Neural cell (in vitro differentiated cells): ENCODE measurements around the gene MT3. TPM values are rescaled to one million over a fixed set of nuclear protein-coding genes. Genes with fewer than 3 reads are reported as not detected.

Experiments used
- H2AFZ ChIP-seq: fragments of 200-600, 300-800 bp; sonication (generic), shearing (Covaris generic); 2 replicates; pipeline ENCODE4 v1.6.0; 2014; ENCODE audit warnings: low read depth, mild to moderate bottlenecking, antibody characterized with exemption, low read length, moderate library complexity
- H3F3A ChIP-seq: fragments of 200-600 bp; shearing (Covaris generic); 2 replicates; pipeline ENCODE4 v1.6.1; 2016; ENCODE audit warnings: mild to moderate bottlenecking, moderate library complexity, mixed read lengths, antibody characterized with exemption, low read length; ENCODE audit not compliant: insufficient read depth, poor library complexity, severe bottlenecking
- H3K27ac ChIP-seq: fragments of 200-600, 300-800 bp; sonication (generic), shearing (Covaris generic); 2 replicates; pipeline ENCODE4 v1.5.1; 2014; ENCODE audit warnings: mild to moderate bottlenecking, low read length, moderate library complexity
- H3K27me3 ChIP-seq: fragments of 300-800, 200-600 bp; sonication (generic), shearing (Covaris generic); 2 replicates; pipeline ENCODE4 v1.6.0; 2014; ENCODE audit warnings: mild to moderate bottlenecking, low read depth, low read length, moderate library complexity; ENCODE audit not compliant: insufficient read depth
- H3K36me3 ChIP-seq: fragments of 300-800, 200-600 bp; sonication (generic), shearing (Covaris generic); 2 replicates; pipeline ENCODE4 v1.5.1; 2014; ENCODE audit warnings: mild to moderate bottlenecking, antibody characterized with exemption, low read length, moderate library complexity; ENCODE audit not compliant: insufficient read depth
- H3K4me2 ChIP-seq: fragments of 300-800, 200-600 bp; sonication (generic), shearing (Covaris generic); 2 replicates; pipeline ENCODE4 v1.6.0; 2014; ENCODE audit warnings: mild to moderate bottlenecking, low read length
- H3K4me3 ChIP-seq: fragments of 300-800, 200-600 bp; sonication (generic), shearing (Covaris generic); 2 replicates; pipeline ENCODE4 v1.5.1; 2014; ENCODE audit warnings: mild to moderate bottlenecking, low read length, moderate library complexity
- H3K79me2 ChIP-seq: fragments of 200-600 bp; shearing (Covaris generic); replicated peaks from 2 replicates; pipeline ENCODE4 v1.6.0; 2014; ENCODE audit warnings: mild to moderate bottlenecking, low read length, moderate library complexity; ENCODE audit not compliant: insufficient read depth
- H3K9ac ChIP-seq: fragments of 300-800, 200-600 bp; sonication (generic), shearing (Covaris generic); 2 replicates; pipeline ENCODE4 v1.6.1; 2016; ENCODE audit warnings: mild to moderate bottlenecking, low read length, mixed read lengths
- H3K9me2 ChIP-seq: fragments of 200-600 bp; shearing (Covaris generic); 2 replicates; pipeline ENCODE4 v1.6.1; 2016; ENCODE audit warnings: mild to moderate bottlenecking, low read length, mixed read lengths; ENCODE audit not compliant: insufficient read depth
- H3K9me3 ChIP-seq: fragments of 200-600, 300-800 bp; sonication (generic), shearing (Covaris generic); 2 replicates; pipeline ENCODE4 v1.6.1; 2016; ENCODE audit warnings: mild to moderate bottlenecking, mixed run types, low read length, moderate library complexity, mixed read lengths
- H4K20me1 ChIP-seq: fragments of 200-600 bp; shearing (Covaris generic); 2 replicates; pipeline ENCODE4 v1.6.1; 2016; ENCODE audit warnings: mild to moderate bottlenecking, mixed run types; ENCODE audit not compliant: insufficient read depth
- EP300 ChIP-seq: fragments of 450-650 bp; conservative IDR thresholded peaks from 2 replicates; pipeline ENCODE4 v1.6.1; 2014; ENCODE audit warnings: antibody characterized with exemption, mild to moderate bottlenecking, moderate library complexity; ENCODE audit not compliant: poor library complexity, severe bottlenecking
- EZH2 ChIP-seq: fragments of 200-600, 300-800 bp; shearing (Covaris generic), sonication (generic); IDR thresholded peaks from 2 replicates; pipeline ENCODE4 v1.6.1; 2014; ENCODE audit warnings: antibody characterized with exemption, low read length, borderline replicate concordance, mild to moderate bottlenecking; ENCODE audit not compliant: insufficient read depth, poor library complexity, severe bottlenecking
- MXI1 ChIP-seq: fragments of 450-650 bp; conservative IDR thresholded peaks from 2 replicates; pipeline ENCODE4 v1.6.1; 2014; ENCODE audit warnings: antibody characterized with exemption, mild to moderate bottlenecking; ENCODE audit not compliant: poor library complexity, severe bottlenecking
- POLR2AphosphoS5 ChIP-seq: IDR thresholded peaks from 2 replicates; pipeline ENCODE4 v1.6.1; 2012
- RAD21 ChIP-seq: fragments of 450-650 bp; conservative IDR thresholded peaks from 2 replicates; pipeline ENCODE4 v1.6.1; 2014; ENCODE audit warnings: antibody characterized with exemption, mild to moderate bottlenecking, moderate library complexity
- REST ChIP-seq: IDR thresholded peaks from 2 replicates; pipeline ENCODE4 v1.6.1; 2012; ENCODE audit warnings: borderline replicate concordance
- SMC3 ChIP-seq: fragments of 450-650 bp; conservative IDR thresholded peaks from 2 replicates; pipeline ENCODE4 v1.6.1; 2014; ENCODE audit warnings: antibody characterized with exemption, mild to moderate bottlenecking, moderate library complexity; ENCODE audit not compliant: poor library complexity
- TAF1 ChIP-seq: IDR thresholded peaks from 2 replicates; pipeline ENCODE4 v1.6.1; 2012; ENCODE audit warnings: low read depth
- polyA plus RNA-seq: library from polyadenylated mRNA; depleted of rRNA; stranded (reverse); fragments of >200 nt; gene quantifications from 2 replicates; pipeline ENCODE4 v1.2.3, GENCODE V29; 2014
- TF ChIP-seq, protein P1 (sequence below): fragments of 450-650 bp; IDR thresholded peaks from 2 replicates; pipeline ENCODE4 v1.5.1; 2014; ENCODE audit warnings: antibody characterized with exemption, mild to moderate bottlenecking, moderate library complexity; ENCODE audit not compliant: poor library complexity, severe bottlenecking

Gene MT3
- polyA plus RNA-seq, 1 donor from 2014 or later, result 1.9 TPM

DNA sequence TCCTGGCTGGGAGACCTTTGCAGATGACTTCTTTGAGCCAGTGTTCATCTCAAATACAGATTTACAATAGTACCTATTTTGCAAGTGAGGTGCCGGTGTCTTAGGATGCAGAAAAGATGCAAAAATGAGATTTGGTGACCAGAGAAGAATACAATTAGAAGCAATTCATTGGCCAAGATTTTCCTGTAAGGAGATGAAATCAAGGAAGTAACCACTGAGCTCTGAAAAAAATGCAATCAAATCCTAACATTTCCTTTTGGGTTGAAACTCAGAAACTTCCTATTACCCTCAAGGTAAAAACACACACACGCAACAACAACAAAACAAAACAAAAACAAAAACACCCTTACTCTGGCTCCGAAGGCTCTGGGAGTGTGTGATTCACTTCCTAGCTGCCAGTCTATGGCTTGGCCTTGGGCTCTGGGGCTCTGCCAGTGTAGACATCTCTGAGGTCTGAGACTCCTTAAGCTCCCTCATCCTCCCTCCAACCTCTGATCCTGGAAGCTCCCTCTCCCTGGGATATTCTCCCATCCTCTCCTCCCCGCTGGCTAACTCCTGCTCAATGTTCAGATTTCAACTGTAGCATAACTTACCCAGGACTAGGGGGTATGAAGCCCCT is 41.3 kb upstream of the MT3 start:
- TF ChIP-seq MXI1 (no peak), RAD21 (no peak), REST (no peak), EP300 (no peak), POLR2AphosphoS5 (no peak), EZH2 (no peak), SMC3 (no peak), TAF1 (no peak)
- TF ChIP-seq, protein P1, sequence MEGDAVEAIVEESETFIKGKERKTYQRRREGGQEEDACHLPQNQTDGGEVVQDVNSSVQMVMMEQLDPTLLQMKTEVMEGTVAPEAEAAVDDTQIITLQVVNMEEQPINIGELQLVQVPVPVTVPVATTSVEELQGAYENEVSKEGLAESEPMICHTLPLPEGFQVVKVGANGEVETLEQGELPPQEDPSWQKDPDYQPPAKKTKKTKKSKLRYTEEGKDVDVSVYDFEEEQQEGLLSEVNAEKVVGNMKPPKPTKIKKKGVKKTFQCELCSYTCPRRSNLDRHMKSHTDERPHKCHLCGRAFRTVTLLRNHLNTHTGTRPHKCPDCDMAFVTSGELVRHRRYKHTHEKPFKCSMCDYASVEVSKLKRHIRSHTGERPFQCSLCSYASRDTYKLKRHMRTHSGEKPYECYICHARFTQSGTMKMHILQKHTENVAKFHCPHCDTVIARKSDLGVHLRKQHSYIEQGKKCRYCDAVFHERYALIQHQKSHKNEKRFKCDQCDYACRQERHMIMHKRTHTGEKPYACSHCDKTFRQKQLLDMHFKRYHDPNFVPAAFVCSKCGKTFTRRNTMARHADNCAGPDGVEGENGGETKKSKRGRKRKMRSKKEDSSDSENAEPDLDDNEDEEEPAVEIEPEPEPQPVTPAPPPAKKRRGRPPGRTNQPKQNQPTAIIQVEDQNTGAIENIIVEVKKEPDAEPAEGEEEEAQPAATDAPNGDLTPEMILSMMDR, result no peak
- H2AFZ ChIP-seq, result no peak overlapping the region
- H3K9me2 ChIP-seq, result no peaks in the 10 kb centered on the region
- H3K27me3 ChIP-seq, result no peaks in the 10 kb centered on the region
- H3K9ac ChIP-seq, result no peak overlapping the region
- no peaks in the 10 kb centered on the region for H3F3A ChIP-seq
- H3K36me3 ChIP-seq, result no peaks in the 10 kb centered on the region
- H3K79me2 ChIP-seq, result no peaks in the 10 kb centered on the region
- no peaks in the 10 kb centered on the region for H4K20me1 ChIP-seq
- H3K4me2 ChIP-seq, result no peak overlapping the region
- H3K9me3 ChIP-seq, result no peaks in the 10 kb centered on the region
- H3K27ac ChIP-seq, result no peak overlapping the region
- H3K4me3 ChIP-seq, result no peak overlapping the region

DNA sequence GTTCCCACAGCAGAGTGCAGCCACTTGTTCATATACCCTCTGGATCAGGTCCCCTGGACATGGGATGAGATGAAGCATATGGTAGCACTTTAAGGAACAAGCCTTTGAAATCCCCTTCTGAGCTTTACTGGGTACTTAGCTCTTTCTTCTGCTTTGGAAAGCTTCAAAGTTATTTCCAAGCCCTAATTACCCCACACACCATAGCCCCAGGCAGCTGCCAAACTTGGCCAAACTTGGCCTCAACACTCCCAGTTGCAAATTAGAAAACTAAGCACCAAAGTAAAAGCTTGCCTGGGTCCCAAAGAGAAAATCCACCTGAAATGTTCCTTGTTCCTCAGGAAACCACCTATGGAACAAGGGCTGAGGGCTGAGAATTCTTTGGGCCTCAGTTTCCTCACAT is 40.2 kb upstream of the MT3 start:
- Histone ChIP-seq H3K79me2 (no peaks in the 10 kb centered on the region), H3K4me2 (no peak overlapping the region), H4K20me1 (no peaks in the 10 kb centered on the region), H3K36me3 (no peaks in the 10 kb centered on the region), H3K27me3 (no peaks in the 10 kb centered on the region), H2AFZ (no peak overlapping the region), H3K4me3 (no peak overlapping the region), H3K27ac (no peak overlapping the region), H3K9me3 (no peaks in the 10 kb centered on the region), H3F3A (no peaks in the 10 kb centered on the region), H3K9me2 (no peaks in the 10 kb centered on the region), H3K9ac (no peak overlapping the region)
- TF ChIP-seq POLR2AphosphoS5 (no peak), MXI1 (no peak), EZH2 (no peak), EP300 (no peak)
